Adrenal gland (tissue), 12 donors: ENCODE results near the gene IQSEC1. TPM values are rescaled to one million over a fixed set of nuclear protein-coding genes. Genes with fewer than 3 reads are reported as not detected.

Experiments
- DNase-seq, 7 donors: peaks; one replicate each; pipeline ENCODE4 v3.0.0-alpha.2; 2019 to 2020
- H3K27ac ChIP-seq, 5 donors: fragments of 200-600 bp; sonication (generic) in 4 of 5; 1 replicate in 3 of 5; 2 replicates in 2 of 5; pipeline versions ENCODE4 v1.5.1 to v1.8.0; 2016 to 2020; ENCODE audit warnings: mild to moderate bottlenecking in 1 of 5
- H3K27me3 ChIP-seq: fragments of 200-600 bp; 2 replicates; pipeline ENCODE4 v1.8.0; 2021
- H3K36me3 ChIP-seq, 2 donors: fragments of 200-600 bp; replicated peaks in 1 of 2; 1 replicate in 1 of 2; 2 replicates in 1 of 2; pipeline versions ENCODE4 v1.5.1 to v1.8.0; 2018 to 2022
- H3K4me1 ChIP-seq, 2 donors: fragments of 200-600 bp; replicated peaks in 1 of 2; 1 replicate in 1 of 2; 2 replicates in 1 of 2; pipeline versions ENCODE4 v1.5.1 to v1.8.0; 2018 to 2021
- H3K4me3 ChIP-seq, 4 donors: fragments of 200-600 bp; sonication (generic) in 3 of 4; one replicate each; pipeline ENCODE4 v1.5.1; 2016 to 2018
- H3K9me3 ChIP-seq, 3 donors: fragments of 200-600 bp; sonication (generic) in 1 of 3; replicated peaks in 1 of 3; 1 replicate in 2 of 3; 2 replicates in 1 of 3; pipeline versions ENCODE4 v1.5.1 to v1.8.0; 2016 to 2021
- CTCF ChIP-seq, 6 experiments: fragments of 450-650 bp in 4 of 6; fragments of 200-600 bp in 2 of 6; sonication (generic) in 1 of 6; IDR thresholded peaks; 1 replicate in 5 of 6; 2 replicates in 1 of 6; pipeline versions ENCODE4 v1.5.1 to v1.8.0; 2016 to 2021; ENCODE audit warnings: antibody characterized with exemption in 6 of 6, mild to moderate bottlenecking in 2 of 6, moderate library complexity in 1 of 6
- POLR2A ChIP-seq, 2 donors: fragments of 450-650 bp; IDR thresholded peaks; one replicate each; pipeline ENCODE4 v1.6.1; 2017; ENCODE audit warnings: antibody characterized with exemption in 2 of 2, mild to moderate bottlenecking in 2 of 2, moderate library complexity in 1 of 2
- WGBS, 4 donors: extraction: QIAGEN DNeasy Blood & Tissue Kit in 2 of 4; methylation state at CpG; one replicate each; pipeline versions ENCODE4 v1.1.5 to v1.1.7; 2013 to 2017; 5-methylcytosine and 5-hydroxymethylcytosine counted together
- intact Hi-C, 2 donors: fragments of 100-400 bp; cut with DNase I; formaldehyde crosslinking; loops; one replicate each; pipeline versions ENCODE4 v1.14.1 to v1.15.0; 2022 to 2023
- polyA plus RNA-seq, 3 donors: library from polyadenylated mRNA; stranded (reverse); fragments of 200-250 nt in 2 of 3; fragments of 350-450 nt in 1 of 3; fragmentation: Illumina TruSeq in 1 of 3; extraction: RNeasy Lipid Tissue Mini Kit (QIAGEN cat#74804) in 1 of 3; gene quantifications; one replicate each; pipeline ENCODE4 v1.2.3, GENCODE V29; 2013 to 2014
- total RNA-seq, 9 donors: library from RNA; depleted of rRNA in 4 of 9; stranded (reverse); fragments of >200 nt in 4 of 9; fragments of 120-200 nt in 1 of 9; fragmentation: NEBNext Ultra II Directional in 1 of 9; extraction: Animal tissue kit (Norgen Biotek cat#: 25700) in 1 of 9; gene quantifications; one replicate each; pipeline versions ENCODE4 v1.1.0 to v1.2.4, GENCODE V29; 2013 to 2023
- donor health status: healthy with polysubstance abuse.
- donor health status: Bipolar disorder and iron deficiency.
- donor health status: DM: yes; HTN: yes; CAD: no.
- donor health status: DM: no; HTN: no; CAD: no.
- donor health status: DM: no; HTN: no; CAD: no.
- donor health status: DM: yes; HTN: yes; CAD: no.

Gene IQSEC1
- total and polyA plus RNA-seq, 12 donors: 24.4 to 133 (median 94.2) TPM

- Histone ChIP-seq H3K27ac (no peak overlapping the region), H3K4me3 (no peak overlapping the region), H3K4me1 (peaks cover 4 to 9% of the 10 kb centered on the region in 2 donors), H3K36me3 (no peaks in the 10 kb centered on the region), H3K27me3 (no peaks in the 10 kb centered on the region), H3K9me3 (no peaks in the 10 kb centered on the region)
- DNase-seq: peak in 5 of 7 donors; percentile 47 to 76 (median 64)
- intact Hi-C loops: loop anchor here in 1 of 2 donors (2.0 kb wide), 1 partner anchor 25 kb away; no protein-coding TSS in a partner anchor
- 9 to 14% (median 11%) methylated on average over 12 to 16 of the region's 16 CpGs for WGBS, 4 donors
- TF ChIP-seq POLR2A (IDR thresholded peaks at IDR 0.05): no peak
- TF ChIP-seq CTCF (IDR thresholded peaks at IDR 0.05): peak; percentile 76 to 98 (median 91)
Observed at GRCh38 chr3:12891985-12892839, 181.0 kb downstream of the IQSEC1 start.

GRCh38 chr3:12891391-12891984 lies 181.7 kb downstream of the IQSEC1 start:
- TF ChIP-seq POLR2A (IDR thresholded peaks at IDR 0.05) (no peak), CTCF (IDR thresholded peaks at IDR 0.05) (no peak)
- H3K9me3 ChIP-seq: no peaks in the 10 kb centered on the region
- H3K36me3 ChIP-seq: no peaks in the 10 kb centered on the region
- WGBS, 4 donors: 36 to 51% (median 49%) methylated on average over 5 to 9 of the region's 9 CpGs
- peaks cover 4 to 9% of the 10 kb centered on the region in 2 donors for H3K4me1 ChIP-seq
- no peak overlapping the region for H3K4me3 ChIP-seq
- H3K27ac ChIP-seq: no peak overlapping the region
- H3K27me3 ChIP-seq: no peaks in the 10 kb centered on the region
- intact Hi-C loops: no loop called here
- no peak for DNase-seq

GRCh38 chr3:12890610-12891390 lies 182.4 kb downstream of the IQSEC1 start:
- Histone ChIP-seq H3K4me3 (no peak overlapping the region), H3K36me3 (no peaks in the 10 kb centered on the region), H3K27ac (no peak overlapping the region), H3K27me3 (no peaks in the 10 kb centered on the region), H3K4me1 (peaks cover 4 to 9% of the 10 kb centered on the region in 2 donors), H3K9me3 (no peaks in the 10 kb centered on the region)
- intact Hi-C loops: no loop called here
- no peak for DNase-seq
- peak in 1 of 6 experiments; percentile 26 for TF ChIP-seq CTCF (IDR thresholded peaks at IDR 0.05)
- no peak for TF ChIP-seq POLR2A (IDR thresholded peaks at IDR 0.05)
- WGBS, 4 donors: 83 to 89% (median 88%) methylated on average over 7 to 10 of the region's 10 CpGs

GRCh38 chr3:12886736-12887135 lies 186.5 kb downstream of the IQSEC1 start:
- TF ChIP-seq CTCF (IDR thresholded peaks at IDR 0.05): no peak
- H3K36me3 ChIP-seq: no peaks in the 10 kb centered on the region
- no peak overlapping the region for H3K4me3 ChIP-seq
- H3K9me3 ChIP-seq: no peaks in the 10 kb centered on the region
- H3K4me1 ChIP-seq: peaks cover 6 to 12% of the 10 kb centered on the region in 2 donors
- DNase-seq: no peak
- no peaks in the 10 kb centered on the region for H3K27me3 ChIP-seq
- intact Hi-C loops: no loop called here
- WGBS, 4 donors: 84 to 98% (median 89%) methylated on average over 4 to 12 of the region's 12 CpGs
- H3K27ac ChIP-seq: no peak overlapping the region
